Fibroblast of skin of right quadriceps (primary cell): ENCODE measurements around the gene ITK.
"Not testable (repeated sequence)": the region's sequence is repeated elsewhere in the genome, so short reads cannot be mapped to it uniquely, and the experiment has no call there.

ENCODE experiments used
- DNase-seq: peaks from one replicate; pipeline ENCODE4 v3.0.0-alpha.2; 2013

Gene ITK

GRCh38 chr5:157213527-157214243 lies 33.0 kb downstream of the ITK start:
- DNase-seq, result no peak

DNA sequence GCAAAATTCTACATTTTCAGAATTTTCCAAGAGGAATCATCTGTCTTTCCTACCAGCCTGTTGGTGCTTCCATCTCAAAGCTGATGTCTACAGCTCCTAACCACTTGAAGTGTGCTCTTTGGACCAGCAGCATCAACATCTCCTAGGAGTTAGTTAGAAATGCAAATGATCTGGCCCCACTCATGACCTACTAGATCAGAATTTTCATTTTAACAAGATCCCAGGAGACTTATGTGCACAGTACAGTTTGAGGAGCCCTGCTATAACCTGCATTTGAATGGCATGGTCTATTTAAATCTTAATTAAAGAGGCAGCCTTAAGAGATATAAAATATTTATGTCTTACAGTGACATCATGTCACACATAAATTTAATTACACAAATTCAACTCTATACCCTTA lies 33.8 kb downstream of the ITK start:
- no peak for DNase-seq

DNA sequence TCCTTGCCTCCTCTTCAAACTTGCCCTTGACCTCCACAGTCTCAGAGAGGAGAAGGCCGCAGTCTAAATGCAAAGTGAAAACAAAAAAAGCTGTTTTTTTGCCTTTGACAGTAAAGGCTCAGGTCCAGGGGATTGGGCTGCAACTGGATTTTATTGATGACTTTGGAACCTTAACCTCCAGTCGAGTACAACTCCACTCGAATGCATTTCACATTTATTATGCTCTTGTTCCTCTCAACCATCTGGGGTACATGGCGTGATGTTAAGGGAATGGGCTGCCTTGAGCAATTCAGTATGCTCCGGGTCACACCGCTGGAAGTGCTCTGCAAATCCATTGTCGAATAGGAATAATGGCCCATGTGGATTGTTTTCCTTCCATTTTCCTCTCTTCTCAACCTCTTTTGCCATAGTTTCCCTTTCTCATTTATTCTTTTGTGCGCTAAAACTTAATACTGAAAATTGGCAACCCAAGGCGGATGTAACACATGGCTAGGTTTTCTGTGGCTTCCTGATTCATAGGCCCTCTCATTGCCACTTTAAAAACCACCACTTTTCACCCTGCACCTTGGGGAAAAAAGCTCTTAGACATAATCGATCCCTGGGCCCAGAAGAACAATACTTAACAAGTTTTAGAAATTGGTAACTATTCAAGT lies 34.3 kb downstream of the ITK start:
- DNase-seq, result no peak

DNA sequence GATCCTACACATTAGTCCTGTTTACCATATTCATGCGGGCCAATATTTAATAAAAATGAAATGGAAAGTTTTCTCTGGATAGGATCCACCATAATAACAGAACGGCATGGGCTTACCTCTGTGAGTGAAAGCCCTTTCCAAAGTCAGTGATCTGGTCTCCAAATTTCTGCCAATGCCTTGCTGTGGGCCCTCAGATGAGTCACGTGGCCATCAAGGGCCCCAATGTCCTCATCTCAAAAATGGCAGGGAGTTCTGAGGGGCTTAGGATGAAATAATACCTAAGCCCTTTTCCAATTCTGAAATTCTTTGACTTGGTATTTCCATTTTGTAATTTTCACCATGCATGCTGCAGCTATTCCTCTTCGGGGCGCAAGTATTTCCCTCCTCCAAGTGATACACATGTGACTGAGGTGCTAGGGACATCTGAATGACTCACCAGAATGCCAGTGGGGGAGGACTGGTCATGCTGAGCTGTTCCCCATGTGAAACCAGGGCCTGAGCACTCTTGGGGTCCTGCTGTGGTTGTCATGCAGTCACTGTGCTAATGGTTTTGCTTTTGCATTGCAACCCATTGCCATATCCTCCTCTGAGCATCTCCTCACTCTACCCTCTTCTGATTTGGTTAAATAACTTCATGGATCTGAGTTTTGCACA lies 35.0 kb downstream of the ITK start:
- DNase-seq, result no peak

- DNase-seq, result no peak
Observed at GRCh38 chr5:157216391-157217142, 35.9 kb downstream of the ITK start.

- DNase-seq, result no peak
Observed at GRCh38 chr5:157217289-157218024, 36.8 kb downstream of the ITK start.

DNA sequence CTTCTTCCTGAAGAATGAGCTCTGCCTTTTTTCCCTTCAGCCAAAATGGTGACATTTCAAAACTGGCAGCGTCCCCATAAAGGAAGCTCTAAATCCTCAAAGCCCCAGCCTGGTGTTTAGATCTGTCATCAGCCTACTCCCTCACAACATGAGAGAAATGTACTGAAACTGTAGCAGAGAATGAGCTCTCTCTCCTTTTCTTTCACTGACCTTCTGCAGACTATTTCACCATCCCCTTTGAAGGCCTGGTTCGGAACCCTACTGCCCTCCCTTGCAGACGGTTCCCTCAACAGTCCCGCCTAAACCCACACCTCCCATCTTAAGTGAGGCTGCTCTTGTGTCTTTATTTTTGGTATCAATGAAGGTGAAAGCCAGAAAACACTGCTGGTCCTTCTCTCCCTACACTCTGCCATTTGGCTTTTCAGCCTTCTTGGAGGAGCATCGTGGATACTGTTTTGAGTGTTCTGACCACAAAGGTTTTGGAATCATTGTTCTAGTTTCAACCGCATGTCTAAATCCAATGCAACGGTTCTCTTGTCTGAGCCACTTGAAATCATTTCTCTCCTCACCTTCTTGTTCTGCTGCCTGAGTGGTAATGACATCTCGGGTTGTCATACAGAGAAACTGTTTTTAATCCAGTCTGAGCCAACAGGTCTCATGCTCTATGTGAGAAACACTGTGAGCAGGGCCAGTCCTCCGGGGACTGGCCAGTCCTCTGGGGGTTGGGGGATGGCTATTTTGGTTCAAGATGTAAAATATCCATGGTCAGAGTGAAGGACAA lies 39.0 kb downstream of the ITK start:
- DNase-seq, result peak; percentile 72

- no peak for DNase-seq
Observed at GRCh38 chr5:157221959-157222358, 41.3 kb downstream of the ITK start.

- peak; percentile 90 for DNase-seq
Observed at GRCh38 chr5:157222506-157223230, 42.0 kb downstream of the ITK start.

DNA sequence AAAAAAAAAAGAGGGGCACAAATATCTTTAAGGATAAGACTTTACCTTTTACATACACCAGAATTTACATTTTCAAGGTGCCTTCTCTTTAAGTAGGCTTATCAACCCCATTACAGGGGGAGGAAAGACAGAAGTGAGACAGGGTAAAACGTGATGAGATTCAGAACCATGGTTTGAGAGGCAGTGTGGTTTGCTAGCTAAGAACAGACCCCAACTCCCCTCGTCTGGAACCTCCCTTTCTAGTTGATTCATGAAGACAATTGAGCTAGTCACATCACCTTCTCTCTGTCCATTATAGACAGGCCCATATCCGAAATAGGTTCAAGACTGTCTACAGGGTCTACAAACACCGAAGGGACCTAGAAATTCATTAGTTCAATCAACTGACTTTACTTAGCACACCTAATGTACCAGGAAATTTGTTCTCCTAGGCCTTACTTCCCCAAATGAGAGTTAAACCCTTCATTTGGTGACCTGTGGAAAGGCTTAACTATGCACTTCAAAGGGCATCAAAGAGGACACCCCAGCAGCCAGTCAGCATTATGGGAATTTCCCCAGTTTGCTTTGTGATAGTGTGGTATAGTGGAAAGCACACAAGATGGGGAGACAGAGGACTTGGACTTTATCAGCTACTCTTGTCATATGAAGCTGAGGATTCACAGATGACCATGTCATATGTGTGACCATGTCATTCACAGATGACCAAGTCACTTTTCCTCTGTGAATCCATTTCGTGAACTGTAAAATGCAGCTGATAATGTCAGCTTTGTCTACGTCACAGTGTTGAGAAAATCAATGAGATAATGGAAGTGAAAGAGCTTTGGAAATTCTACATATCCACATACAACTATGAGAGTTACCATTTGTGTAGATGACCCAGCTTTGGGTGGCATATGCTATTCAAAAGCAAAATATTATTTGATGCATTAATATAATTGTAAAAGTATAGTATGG lies 45.1 kb downstream of the ITK start:
- no peak for DNase-seq

- no peak for DNase-seq
Observed at GRCh38 chr5:157230610-157231009, 50.0 kb downstream of the ITK start.

- DNase-seq, result no peak
Observed at GRCh38 chr5:157232706-157233105, 52.1 kb downstream of the ITK start.

DNA sequence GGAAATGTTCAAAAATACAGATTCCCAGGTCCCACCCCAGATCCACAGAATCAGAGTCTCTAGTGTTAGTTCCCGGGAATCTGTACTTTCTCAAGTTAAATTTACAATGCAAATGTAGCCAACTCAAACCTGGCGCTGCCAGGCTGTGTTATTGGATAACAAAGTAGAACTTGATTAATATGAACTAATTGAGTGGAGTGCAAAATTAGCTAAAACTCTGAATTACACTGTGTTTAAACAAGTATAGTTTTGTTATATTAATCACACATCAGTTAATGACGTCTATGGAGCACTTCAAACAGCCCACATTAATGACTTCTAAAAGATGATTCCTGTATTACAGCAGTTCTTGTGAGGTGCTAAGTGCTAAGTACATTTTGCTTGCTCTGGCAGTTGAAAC lies 52.9 kb downstream of the ITK start:
- no peak for DNase-seq

DNA sequence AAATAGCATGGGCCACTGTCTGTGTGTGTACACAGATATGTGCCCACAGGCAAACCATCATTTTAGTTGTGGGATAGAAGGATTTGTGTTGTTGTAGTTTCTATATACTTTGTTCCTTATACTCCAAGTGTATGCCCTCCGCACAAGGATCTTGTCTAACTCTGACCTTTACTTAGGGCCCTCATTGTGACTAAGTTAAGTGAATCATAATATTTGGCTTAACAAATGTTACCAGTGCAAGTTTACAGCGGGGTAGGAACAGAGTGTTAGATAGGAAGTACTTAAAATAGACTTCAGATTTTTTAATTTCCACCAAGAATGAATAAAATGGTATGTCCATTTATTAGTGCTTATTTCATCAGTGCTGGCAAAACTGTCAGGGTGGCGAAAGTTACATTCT lies 55.8 kb downstream of the ITK start:
- DNase-seq, result no peak

DNA sequence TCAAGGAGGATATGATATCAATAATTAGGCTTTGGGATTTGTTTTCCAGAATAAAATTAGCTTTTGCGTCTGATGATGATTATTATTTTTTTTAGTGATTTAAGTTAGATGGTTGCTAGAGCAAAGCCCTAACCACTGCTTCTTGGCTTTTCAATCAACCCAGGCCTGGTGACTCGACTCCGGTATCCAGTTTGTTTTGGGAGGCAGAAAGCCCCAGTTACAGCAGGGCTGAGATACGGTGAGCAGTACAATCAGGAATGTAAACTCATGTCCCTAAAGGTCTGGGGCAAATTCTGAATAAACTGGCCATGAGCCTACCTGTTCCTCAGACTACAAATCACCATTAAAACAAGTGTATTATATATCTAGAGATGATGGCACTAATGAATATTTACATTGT lies 60.8 kb downstream of the ITK start:
- no peak for DNase-seq

GRCh38 chr5:157244704-157245103 lies 64.1 kb downstream of the ITK start:
- DNase-seq, result not testable (repeated sequence)

DNA sequence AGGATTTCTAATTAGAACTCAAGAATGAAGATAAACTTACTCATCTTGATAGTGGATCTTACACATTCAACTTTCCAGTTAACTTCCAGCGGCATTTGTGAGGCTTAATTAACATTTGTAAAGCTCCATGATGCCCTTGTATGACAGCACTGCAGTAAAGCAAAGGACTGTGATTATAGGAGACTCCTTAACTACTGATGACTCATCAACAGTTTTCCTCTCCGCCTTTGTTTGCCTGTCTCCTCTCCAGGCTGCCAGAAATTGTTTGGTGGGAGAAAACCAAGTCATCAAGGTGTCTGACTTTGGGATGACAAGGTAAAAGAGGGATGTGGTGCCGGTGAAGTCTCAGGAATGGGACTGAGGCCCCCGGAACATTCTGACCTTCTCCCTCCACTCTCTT lies 64.8 kb downstream of the ITK start:
- peak; percentile 21 for DNase-seq

DNA sequence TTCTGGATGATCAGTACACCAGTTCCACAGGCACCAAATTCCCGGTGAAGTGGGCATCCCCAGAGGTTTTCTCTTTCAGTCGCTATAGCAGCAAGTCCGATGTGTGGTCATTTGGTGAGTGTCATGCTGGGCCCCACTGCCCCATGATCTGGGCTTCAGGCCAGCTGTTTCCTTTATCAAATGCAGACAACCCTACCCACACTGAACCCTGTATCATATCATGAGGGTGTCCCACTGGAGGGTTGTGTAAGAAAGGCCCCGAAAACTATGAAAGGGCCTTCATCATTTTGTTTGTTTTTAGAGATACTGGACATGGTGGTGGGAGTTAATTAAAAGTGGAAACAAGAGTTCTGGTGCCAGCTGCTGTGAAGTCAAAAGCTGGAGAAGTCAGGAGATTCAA lies 65.2 kb downstream of the ITK start:
- no peak for DNase-seq

DNA sequence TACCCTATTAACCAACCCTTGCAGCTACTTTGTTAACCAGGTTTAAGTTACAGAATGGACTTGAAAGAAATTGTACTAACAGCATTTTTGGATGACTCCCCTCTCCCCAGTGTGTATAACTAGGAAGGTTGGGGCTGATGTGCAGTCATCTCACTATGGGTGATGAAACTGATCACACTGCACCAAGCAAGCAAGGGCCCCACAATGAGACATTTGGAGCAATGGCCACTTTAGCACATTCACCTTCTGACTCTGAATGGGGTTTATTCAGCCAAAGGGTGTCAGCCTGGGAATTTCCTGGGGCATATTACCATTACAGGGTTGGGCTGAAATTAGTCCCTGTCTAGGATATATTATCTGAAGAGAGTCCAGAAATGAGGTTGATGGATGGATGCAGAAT lies 66.6 kb downstream of the ITK start:
- DNase-seq, result no peak

- no peak for DNase-seq
Observed at GRCh38 chr5:157248821-157249470, 68.3 kb downstream of the ITK start.
